ENCODE measurements around the gene SHKBP1. TPM values are rescaled to one million over a fixed set of nuclear protein-coding genes. Genes with fewer than 3 reads are reported as not detected.

Gene SHKBP1
- polyA plus RNA-seq, 1 experiment = 42.5 TPM

- no peaks in the 10 kb centered on the region for H3K27me3 ChIP-seq (ENCODE audit: control insufficient read depth, insufficient read depth, low read length)
- POLR2A ChIA-PET = interaction anchor here (0.6 to 1.1 kb wide), 3 partner anchors 11 to 30 kb away, joined by 3 to 4 read pairs (median 3); no protein-coding TSS in a partner anchor
- H3K27ac ChIP-seq (ENCODE audit: low read depth, low read length) = no peak overlapping the region
- CTCF ChIA-PET = interaction anchor here (0.6 to 4.4 kb wide), 5 partner anchors 13 to 196 kb away, joined by 3 to 53 read pairs (median 4); no protein-coding TSS in a partner anchor
- DNase-seq (ENCODE audit: low read depth, low spot score) = no peak
- TF ChIP-seq CTCF (IDR thresholded peaks at IDR 0.05; ENCODE audit: low read depth, low read length) = no peak
- no peak overlapping the region for H3K4me3 ChIP-seq (ENCODE audit: low read depth, low read length)
- peaks cover 9% of the 10 kb centered on the region; the same call in 1 of the 2 replicates for H3K9me3 ChIP-seq (ENCODE audit: control insufficient read depth, insufficient read depth, low read length)
Observed at GRCh38 chr19:40616178-40616577, 39.5 kb downstream of the SHKBP1 start.

GRCh38 chr19:40616941-40617340 is 40.3 kb downstream of the SHKBP1 start:
- no peak for TF ChIP-seq CTCF (IDR thresholded peaks at IDR 0.05; ENCODE audit: low read depth, low read length)
- H3K9me3 ChIP-seq (ENCODE audit: control insufficient read depth, insufficient read depth, low read length) = peaks cover 9% of the 10 kb centered on the region; the same call in 1 of the 2 replicates
- CTCF ChIA-PET = interaction anchor here (1.2 to 4.4 kb wide), 2 partner anchors 14 to 18 kb away, joined by 4 to 53 read pairs; no protein-coding TSS in a partner anchor
- H3K27me3 ChIP-seq (ENCODE audit: control insufficient read depth, insufficient read depth, low read length) = no peaks in the 10 kb centered on the region
- no peak for DNase-seq (ENCODE audit: low read depth, low spot score)
- H3K27ac ChIP-seq (ENCODE audit: low read depth, low read length) = peak overlapping the region; percentile 21
- POLR2A ChIA-PET = interaction anchor here (0.6 to 1.1 kb wide), 2 partner anchors 23 to 29 kb away, joined by 3 to 4 read pairs; no protein-coding TSS in a partner anchor
- no peak overlapping the region for H3K4me3 ChIP-seq (ENCODE audit: low read depth, low read length)

GRCh38 chr19:40617961-40618360 is 41.3 kb downstream of the SHKBP1 start:
- ChIA-PET CTCF (no interaction called here), POLR2A (interaction anchor here (0.6 kb wide), 1 partner anchor 192 kb away, joined by 3 read pairs; no protein-coding TSS in a partner anchor)
- Histone ChIP-seq H3K9me3 (ENCODE audit: control insufficient read depth, insufficient read depth, low read length) (peaks cover 7% of the 10 kb centered on the region; the same call in 1 of the 2 replicates), H3K27me3 (ENCODE audit: control insufficient read depth, insufficient read depth, low read length) (no peaks in the 10 kb centered on the region), H3K4me3 (ENCODE audit: low read depth, low read length) (no peak overlapping the region), H3K27ac (ENCODE audit: low read depth, low read length) (no peak overlapping the region)
- DNase-seq (ENCODE audit: low read depth, low spot score) = no peak
- no peak for TF ChIP-seq CTCF (IDR thresholded peaks at IDR 0.05; ENCODE audit: low read depth, low read length)

GRCh38 chr19:40619333-40620160 is 42.9 kb downstream of the SHKBP1 start:
- Histone ChIP-seq H3K9me3 (ENCODE audit: control insufficient read depth, insufficient read depth, low read length) (no peaks in the 10 kb centered on the region; the same call in 1 of the 2 replicates), H3K27ac (ENCODE audit: low read depth, low read length) (no peak overlapping the region), H3K27me3 (ENCODE audit: control insufficient read depth, insufficient read depth, low read length) (no peaks in the 10 kb centered on the region), H3K4me3 (ENCODE audit: low read depth, low read length) (no peak overlapping the region)
- no peak for TF ChIP-seq CTCF (IDR thresholded peaks at IDR 0.05; ENCODE audit: low read depth, low read length)
- DNase-seq (ENCODE audit: low read depth, low spot score) = no peak
- POLR2A ChIA-PET = no interaction called here
- CTCF ChIA-PET = interaction anchor here (0.5 to 5.4 kb wide), 5 partner anchors 12 to 155 kb away, joined by 3 to 117 read pairs (median 4); no protein-coding TSS in a partner anchor

GRCh38 chr19:40620161-40620485 is 43.5 kb downstream of the SHKBP1 start:
- CTCF ChIA-PET = interaction anchor here (1.6 to 5.4 kb wide), 3 partner anchors 11 to 18 kb away, joined by 4 to 117 read pairs (median 4); no protein-coding TSS in a partner anchor
- Histone ChIP-seq H3K4me3 (ENCODE audit: low read depth, low read length) (no peak overlapping the region), H3K9me3 (ENCODE audit: control insufficient read depth, insufficient read depth, low read length) (no peaks in the 10 kb centered on the region; the same call in 1 of the 2 replicates), H3K27ac (ENCODE audit: low read depth, low read length) (no peak overlapping the region), H3K27me3 (ENCODE audit: control insufficient read depth, insufficient read depth, low read length) (no peaks in the 10 kb centered on the region)
- POLR2A ChIA-PET = interaction anchor here (0.6 kb wide), 1 partner anchor 15 kb away, joined by 4 read pairs; no protein-coding TSS in a partner anchor
- no peak for DNase-seq (ENCODE audit: low read depth, low spot score)
- TF ChIP-seq CTCF (IDR thresholded peaks at IDR 0.05; ENCODE audit: low read depth, low read length) = no peak

Data from AG04450 (cell line).